ENCODE measurements around the gene GSDME. TPM values are rescaled to one million over a fixed set of nuclear protein-coding genes. Genes with fewer than 3 reads are reported as not detected.
A peak's percentile ranks its signal among the peaks of the same experiment; 100 is the strongest.

GSDME gene
- total RNA-seq, 1 donor from 2014 or later, result 23.6 TPM

GRCh38 chr7:24704311-24704710 lies 53.0 kb downstream of the GSDME start:
- Mint-ChIP-seq H3K4me3 (ENCODE audit: unreplicated experiment) (no peak overlapping the region), H3K27ac (ENCODE audit: unreplicated experiment) (no peak overlapping the region), H3K9me3 (ENCODE audit: low read depth) (no peaks in the 10 kb centered on the region), H3K27me3 (ENCODE audit: low read depth) (no peaks in the 10 kb centered on the region), H3K36me3 (ENCODE audit: low read depth) (peaks cover 5% of the 10 kb centered on the region), H3K4me1 (ENCODE audit: low read depth) (peaks cover 60% of the 10 kb centered on the region)
- no peak for TF ChIP-seq CTCF (IDR thresholded peaks at IDR 0.05)
- DNase-seq (ENCODE audit: low spot score), result no peak

GRCh38 chr7:24703296-24703695 lies 54.0 kb downstream of the GSDME start:
- Mint-ChIP-seq H3K4me3 (ENCODE audit: unreplicated experiment) (no peak overlapping the region), H3K27me3 (ENCODE audit: low read depth) (no peaks in the 10 kb centered on the region), H3K36me3 (ENCODE audit: low read depth) (peaks cover 3% of the 10 kb centered on the region), H3K27ac (ENCODE audit: unreplicated experiment) (no peak overlapping the region), H3K9me3 (ENCODE audit: low read depth) (no peaks in the 10 kb centered on the region), H3K4me1 (ENCODE audit: low read depth) (peaks cover 67% of the 10 kb centered on the region)
- no peak for DNase-seq (ENCODE audit: low spot score)
- TF ChIP-seq CTCF (IDR thresholded peaks at IDR 0.05), result no peak

GRCh38 chr7:24702755-24703154 lies 54.5 kb downstream of the GSDME start:
- Mint-ChIP-seq H3K4me1 (ENCODE audit: low read depth) (peaks cover 69% of the 10 kb centered on the region), H3K36me3 (ENCODE audit: low read depth) (peaks cover 3% of the 10 kb centered on the region), H3K4me3 (ENCODE audit: unreplicated experiment) (no peak overlapping the region), H3K9me3 (ENCODE audit: low read depth) (no peaks in the 10 kb centered on the region), H3K27me3 (ENCODE audit: low read depth) (no peaks in the 10 kb centered on the region), H3K27ac (ENCODE audit: unreplicated experiment) (peak overlapping the region; percentile 4)
- TF ChIP-seq CTCF (IDR thresholded peaks at IDR 0.05), result no peak
- no peak for DNase-seq (ENCODE audit: low spot score)

DNA sequence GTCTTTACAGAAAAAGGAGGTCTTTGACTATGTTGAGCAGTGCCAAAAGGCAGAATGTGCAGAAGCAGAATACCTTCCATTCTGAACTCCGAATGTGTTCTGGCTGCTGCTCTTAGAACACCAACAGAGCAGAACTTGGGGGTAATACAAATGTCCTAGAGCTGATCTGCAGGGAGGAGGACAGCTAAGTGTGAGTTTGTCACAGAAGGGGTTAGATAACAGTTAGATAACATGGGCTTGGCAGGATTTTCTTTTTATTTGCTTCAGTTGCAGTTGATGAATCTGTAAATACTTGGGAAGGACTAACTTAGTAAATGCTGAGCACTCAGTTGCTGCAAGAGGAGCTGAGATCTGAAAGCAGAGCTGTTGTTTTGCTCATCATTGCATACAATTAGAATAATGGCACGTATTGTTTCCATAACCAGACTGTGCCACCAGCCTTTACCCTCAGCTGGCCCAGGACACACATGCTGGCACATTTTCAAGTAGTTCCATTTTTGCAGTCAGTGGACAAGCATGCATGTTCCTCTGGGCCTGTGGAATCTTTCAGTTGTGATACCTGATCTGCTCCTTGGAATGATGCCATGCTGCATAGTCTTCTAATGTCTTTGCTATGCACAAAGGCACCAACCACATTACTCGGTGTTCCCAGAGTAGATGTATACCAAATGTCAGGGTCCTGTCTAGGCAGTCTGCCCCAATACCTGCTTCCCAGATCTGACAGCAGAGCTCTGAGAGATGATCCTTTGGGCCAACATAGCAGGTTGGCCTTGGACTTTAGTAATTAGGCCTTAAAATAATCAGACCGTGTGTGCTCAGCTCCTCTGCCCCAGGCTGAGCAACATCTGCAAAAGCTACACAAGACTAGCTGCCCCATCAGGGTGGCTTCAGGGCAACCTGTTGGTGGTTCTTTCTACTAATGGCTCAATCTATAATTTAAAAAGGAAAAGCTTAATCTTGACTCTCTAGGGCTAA lies 55.7 kb downstream of the GSDME start:
- no peak for TF ChIP-seq CTCF (IDR thresholded peaks at IDR 0.05)
- Mint-ChIP-seq H3K27ac (ENCODE audit: unreplicated experiment) (peak overlapping the region; percentile 57), H3K36me3 (ENCODE audit: low read depth) (peaks cover 4% of the 10 kb centered on the region), H3K4me3 (ENCODE audit: unreplicated experiment) (no peak overlapping the region), H3K27me3 (ENCODE audit: low read depth) (no peaks in the 10 kb centered on the region), H3K4me1 (ENCODE audit: low read depth) (peaks cover 60% of the 10 kb centered on the region), H3K9me3 (ENCODE audit: low read depth) (no peaks in the 10 kb centered on the region)
- no peak for DNase-seq (ENCODE audit: low spot score)

DNA sequence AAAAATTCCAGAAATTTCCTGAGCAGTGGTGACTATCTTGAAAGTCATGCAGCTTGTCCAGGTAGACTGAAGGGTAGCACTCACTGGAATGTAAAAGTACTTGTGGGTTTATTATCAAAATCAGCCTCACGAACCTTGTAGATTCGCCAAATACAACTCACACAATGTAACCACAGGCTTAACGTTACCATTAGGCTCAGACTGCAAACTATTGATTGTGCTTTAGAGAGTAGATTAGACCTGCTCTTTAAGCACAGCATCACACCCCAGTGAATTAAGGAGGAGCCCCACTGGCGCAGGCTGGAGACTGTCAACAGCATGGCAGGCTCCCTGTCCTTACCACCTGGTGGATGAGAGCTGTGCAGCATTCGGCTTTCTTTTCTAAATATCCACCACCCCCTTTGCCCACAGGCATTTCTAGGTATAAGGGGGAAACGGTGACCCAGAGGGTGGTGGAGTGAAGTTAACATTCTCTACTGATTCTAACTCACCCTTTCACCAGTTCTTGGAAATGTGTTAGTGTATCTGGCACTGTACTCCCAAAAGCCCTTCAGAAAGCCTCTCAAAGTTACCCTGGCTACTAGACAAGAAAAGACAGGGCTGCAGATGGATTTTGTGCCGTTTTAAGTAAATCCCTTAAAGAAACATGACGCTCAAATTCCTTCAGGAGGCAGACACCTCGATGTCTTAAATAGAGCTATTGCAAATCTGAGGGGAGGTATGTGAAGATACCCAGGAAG lies 56.6 kb downstream of the GSDME start:
- H3K4me1 Mint-ChIP-seq (ENCODE audit: low read depth), result peaks cover 60% of the 10 kb centered on the region
- H3K27me3 Mint-ChIP-seq (ENCODE audit: low read depth), result no peaks in the 10 kb centered on the region
- peaks cover 6% of the 10 kb centered on the region for H3K36me3 Mint-ChIP-seq (ENCODE audit: low read depth)
- no peak overlapping the region for H3K4me3 Mint-ChIP-seq (ENCODE audit: unreplicated experiment)
- no peak for TF ChIP-seq CTCF (IDR thresholded peaks at IDR 0.05)
- DNase-seq (ENCODE audit: low spot score), result no peak
- H3K9me3 Mint-ChIP-seq (ENCODE audit: low read depth), result no peaks in the 10 kb centered on the region
- H3K27ac Mint-ChIP-seq (ENCODE audit: unreplicated experiment), result peak overlapping the region; percentile 38
